PFSK-1 (cell line): ENCODE data around the gene ATXN1.

ENCODE experiments used
- FOXP2 ChIP-seq: optimal IDR thresholded peaks from 2 replicates; pipeline ENCODE3; 2011; ENCODE audit warnings: borderline replicate concordance, control low read depth, inconsistent platforms; ENCODE audit not compliant: insufficient read depth; ENCODE audit errors: extremely low read length, extremely low read depth
- POLR2AphosphoS5 ChIP-seq: IDR thresholded peaks from 2 replicates; pipeline ENCODE4 v1.6.1; 2012; ENCODE audit warnings: low read depth, mild to moderate bottlenecking, control low read depth, low read length, moderate library complexity
- SIN3A ChIP-seq: IDR thresholded peaks from 2 replicates; pipeline ENCODE4 v1.6.1; 2012; ENCODE audit warnings: mild to moderate bottlenecking, low read length, moderate library complexity, borderline replicate concordance; ENCODE audit not compliant: insufficient read depth
- TAF1 ChIP-seq: IDR thresholded peaks from 2 replicates; pipeline ENCODE4 v1.6.1; 2012; ENCODE audit warnings: low read length, control low read depth, borderline replicate concordance; ENCODE audit not compliant: insufficient read depth
- TF ChIP-seq, protein P1 (sequence below), 2 experiments: IDR thresholded peaks; 2 replicates each; pipeline versions ENCODE4 v1.6.1 to v1.8.0; 2011 to 2012; ENCODE audit warnings: low read depth in 2 of 2, low read length in 2 of 2, control low read depth in 1 of 2, inconsistent platforms in 1 of 2, mild to moderate bottlenecking in 1 of 2, moderate library complexity in 1 of 2; ENCODE audit not compliant: insufficient read depth in 1 of 2

Gene ATXN1

DNA sequence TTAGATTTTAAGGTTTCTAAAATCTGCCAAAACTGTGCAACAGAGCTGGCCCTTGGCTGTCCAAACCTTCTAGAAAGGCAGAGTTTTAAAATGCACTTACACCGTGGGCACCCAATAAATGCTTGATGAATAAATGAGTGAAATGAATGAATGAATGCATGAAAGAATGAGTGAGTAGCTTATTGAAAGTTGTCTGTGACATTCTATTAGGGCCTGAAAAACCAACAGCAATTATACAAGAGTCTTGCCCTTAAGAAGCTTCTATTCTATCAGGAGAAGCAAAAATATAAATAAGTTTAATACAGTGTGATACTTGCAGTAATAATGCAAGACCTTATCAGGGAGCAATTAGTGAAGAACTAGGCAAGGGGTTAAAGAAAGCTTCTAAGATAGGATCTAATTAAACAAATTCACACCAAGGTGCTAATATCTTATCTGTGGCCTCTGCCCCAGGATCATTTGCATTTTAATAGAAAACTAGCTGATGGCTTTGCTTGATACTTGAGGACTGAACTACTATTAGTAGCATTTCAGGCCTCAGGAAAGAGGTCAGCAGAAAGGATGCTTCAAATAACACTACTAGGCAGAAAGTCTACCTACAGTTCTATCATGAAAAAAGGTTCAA lies 292.2 kb downstream of the ATXN1 start:
- TF ChIP-seq TAF1 = no peak
- TF ChIP-seq, protein P1, sequence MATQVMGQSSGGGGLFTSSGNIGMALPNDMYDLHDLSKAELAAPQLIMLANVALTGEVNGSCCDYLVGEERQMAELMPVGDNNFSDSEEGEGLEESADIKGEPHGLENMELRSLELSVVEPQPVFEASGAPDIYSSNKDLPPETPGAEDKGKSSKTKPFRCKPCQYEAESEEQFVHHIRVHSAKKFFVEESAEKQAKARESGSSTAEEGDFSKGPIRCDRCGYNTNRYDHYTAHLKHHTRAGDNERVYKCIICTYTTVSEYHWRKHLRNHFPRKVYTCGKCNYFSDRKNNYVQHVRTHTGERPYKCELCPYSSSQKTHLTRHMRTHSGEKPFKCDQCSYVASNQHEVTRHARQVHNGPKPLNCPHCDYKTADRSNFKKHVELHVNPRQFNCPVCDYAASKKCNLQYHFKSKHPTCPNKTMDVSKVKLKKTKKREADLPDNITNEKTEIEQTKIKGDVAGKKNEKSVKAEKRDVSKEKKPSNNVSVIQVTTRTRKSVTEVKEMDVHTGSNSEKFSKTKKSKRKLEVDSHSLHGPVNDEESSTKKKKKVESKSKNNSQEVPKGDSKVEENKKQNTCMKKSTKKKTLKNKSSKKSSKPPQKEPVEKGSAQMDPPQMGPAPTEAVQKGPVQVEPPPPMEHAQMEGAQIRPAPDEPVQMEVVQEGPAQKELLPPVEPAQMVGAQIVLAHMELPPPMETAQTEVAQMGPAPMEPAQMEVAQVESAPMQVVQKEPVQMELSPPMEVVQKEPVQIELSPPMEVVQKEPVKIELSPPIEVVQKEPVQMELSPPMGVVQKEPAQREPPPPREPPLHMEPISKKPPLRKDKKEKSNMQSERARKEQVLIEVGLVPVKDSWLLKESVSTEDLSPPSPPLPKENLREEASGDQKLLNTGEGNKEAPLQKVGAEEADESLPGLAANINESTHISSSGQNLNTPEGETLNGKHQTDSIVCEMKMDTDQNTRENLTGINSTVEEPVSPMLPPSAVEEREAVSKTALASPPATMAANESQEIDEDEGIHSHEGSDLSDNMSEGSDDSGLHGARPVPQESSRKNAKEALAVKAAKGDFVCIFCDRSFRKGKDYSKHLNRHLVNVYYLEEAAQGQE (IDR thresholded peaks at IDR 0.05; ENCODE audit: insufficient read depth in 1 of 2, low read depth in 2 of 2, low read length in 2 of 2) = no peak

DNA sequence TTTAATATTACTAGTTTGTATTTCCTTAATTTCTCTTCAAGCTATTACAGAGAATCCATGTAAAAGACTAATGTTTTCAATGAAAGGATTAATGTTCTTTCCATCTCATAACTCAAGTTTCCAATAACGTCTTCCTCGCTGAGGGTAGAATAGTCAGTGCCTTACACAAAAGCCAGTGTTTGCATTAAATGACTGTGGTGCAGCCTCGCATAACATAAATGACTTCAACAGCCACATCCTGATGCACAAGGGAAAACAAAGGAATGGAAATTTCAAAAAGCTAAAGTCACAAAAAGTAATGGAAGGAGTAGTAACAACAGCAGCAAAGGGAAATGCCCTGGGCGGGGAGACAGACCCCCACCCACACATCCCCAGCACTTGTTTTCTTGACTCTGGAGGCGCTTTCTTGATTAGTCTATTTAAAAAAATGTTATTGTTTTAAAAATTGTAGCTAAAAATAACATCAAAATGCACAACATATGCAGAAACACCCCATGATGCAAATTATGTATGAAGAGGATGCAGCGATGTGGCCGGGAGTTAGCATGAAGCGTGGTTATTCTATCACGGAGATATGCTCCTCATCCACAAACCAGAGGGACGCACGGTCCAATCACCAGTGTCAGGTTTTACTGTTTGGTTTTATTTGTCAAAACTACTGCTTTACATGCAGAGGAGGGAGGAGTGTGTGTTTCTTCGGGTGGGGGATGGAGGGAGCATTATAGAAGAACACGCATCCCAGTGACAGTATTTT lies 294.3 kb downstream of the ATXN1 start:
- TF ChIP-seq TAF1 (no peak), SIN3A (no peak), POLR2AphosphoS5 (no peak), FOXP2 (no peak)
- TF ChIP-seq, protein P1 (IDR thresholded peaks at IDR 0.05; ENCODE audit: insufficient read depth in 1 of 2, low read depth in 2 of 2, low read length in 2 of 2) = no peak

DNA sequence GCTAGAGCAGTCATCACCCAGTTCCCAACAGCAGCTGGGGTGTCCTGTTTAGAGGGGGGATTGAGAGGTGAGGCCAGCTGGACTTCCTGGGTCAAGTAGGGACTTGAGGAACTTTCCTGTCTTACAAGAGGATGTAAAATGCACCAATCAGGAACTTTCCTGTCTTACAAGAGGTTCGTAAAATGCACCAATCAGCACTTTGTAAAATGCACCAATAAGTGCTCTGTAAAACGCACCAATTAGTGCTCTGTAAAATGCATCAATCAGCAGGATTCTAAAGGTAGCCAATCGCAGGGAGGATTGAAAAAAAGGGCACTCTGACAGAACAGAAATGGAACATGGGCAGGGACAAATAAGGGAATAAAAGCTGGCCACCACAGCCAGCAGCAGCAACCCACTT lies 297.2 kb downstream of the ATXN1 start:
- TF ChIP-seq TAF1 = no peak
- TF ChIP-seq FOXP2 = no peak

DNA sequence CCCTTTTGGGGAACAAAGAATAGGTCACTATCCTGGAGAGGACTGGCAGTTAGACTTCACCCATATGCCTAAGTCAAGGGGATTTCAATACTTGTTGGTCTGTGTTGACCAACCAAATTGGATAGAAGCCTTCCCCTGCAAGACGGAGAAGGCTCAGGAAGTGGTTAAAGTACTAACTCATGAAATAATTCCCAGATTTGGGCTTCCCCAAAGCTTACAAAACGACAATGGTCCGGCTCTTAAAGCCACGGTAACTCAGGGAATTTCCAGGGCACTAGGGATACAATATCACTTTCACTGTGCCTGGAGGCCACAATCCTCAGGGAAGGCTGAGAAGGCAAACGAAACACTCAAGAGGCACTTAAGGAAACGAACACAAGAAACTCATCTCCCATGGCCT lies 299.8 kb downstream of the ATXN1 start:
- TF ChIP-seq FOXP2 = no peak
- no peak for TF ChIP-seq SIN3A
- TF ChIP-seq, protein P1 (IDR thresholded peaks at IDR 0.05; ENCODE audit: insufficient read depth in 1 of 2, low read depth in 2 of 2, low read length in 2 of 2) = no peak

DNA sequence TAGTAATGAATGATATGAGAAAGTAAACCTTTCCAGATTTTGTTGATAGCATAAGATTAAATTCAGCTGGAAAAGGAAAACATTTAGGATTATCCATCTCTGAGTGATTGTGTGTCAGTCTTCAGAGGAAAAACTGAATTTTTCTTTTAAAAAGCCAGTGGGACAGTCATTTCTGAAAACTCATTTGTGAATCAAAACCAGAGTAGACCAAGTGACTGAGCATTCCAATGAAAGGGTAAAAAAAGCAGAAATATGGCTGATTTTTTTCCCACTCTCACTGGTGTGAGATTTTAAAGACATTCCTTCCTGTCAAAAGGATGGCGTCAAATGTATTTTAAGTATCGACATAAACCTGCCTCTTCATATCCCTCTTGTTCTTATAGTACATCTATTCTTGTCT lies 308.9 kb downstream of the ATXN1 start:
- TF ChIP-seq SIN3A (no peak), TAF1 (no peak)
- TF ChIP-seq, protein P1 (IDR thresholded peaks at IDR 0.05; ENCODE audit: insufficient read depth in 1 of 2, low read depth in 2 of 2, low read length in 2 of 2) = no peak
